GM18505 (cell line): ENCODE results near the gene AFF3.

Experiments
- ATAC-seq: cut with Tn5 transposase; IDR thresholded peaks from one replicate; pipeline ENCODE4 v1.9.1; 2021; ENCODE audit not compliant: unreplicated experiment
- POLR2A ChIP-seq: IDR thresholded peaks from 4 replicates; pipeline ENCODE4 v1.6.1; 2011; ENCODE audit warnings: borderline replicate concordance; ENCODE audit not compliant: insufficient read depth, insufficient read length; ENCODE audit errors: extremely low read depth

The AFF3 gene

DNA sequence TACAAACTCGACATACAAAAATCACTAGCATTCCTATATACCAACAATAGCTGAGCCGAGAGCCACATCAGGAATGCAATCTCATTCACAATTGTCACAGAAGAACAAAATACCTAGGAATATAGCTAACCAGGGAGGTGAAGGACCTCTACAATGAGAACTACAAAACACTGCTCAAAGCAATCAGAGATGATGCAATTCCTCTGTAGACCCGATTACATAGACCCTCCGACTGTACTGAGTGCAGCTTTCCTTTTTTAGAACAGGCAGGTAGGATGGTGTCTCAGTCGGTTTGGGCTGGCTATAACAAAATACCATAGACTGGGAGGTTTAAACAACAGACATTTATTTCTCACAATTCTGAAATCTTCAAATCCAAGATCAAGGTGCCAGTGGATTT lies 513.1 kb downstream of the AFF3 start:
- no peak for ATAC-seq
- no peak for TF ChIP-seq POLR2A

DNA sequence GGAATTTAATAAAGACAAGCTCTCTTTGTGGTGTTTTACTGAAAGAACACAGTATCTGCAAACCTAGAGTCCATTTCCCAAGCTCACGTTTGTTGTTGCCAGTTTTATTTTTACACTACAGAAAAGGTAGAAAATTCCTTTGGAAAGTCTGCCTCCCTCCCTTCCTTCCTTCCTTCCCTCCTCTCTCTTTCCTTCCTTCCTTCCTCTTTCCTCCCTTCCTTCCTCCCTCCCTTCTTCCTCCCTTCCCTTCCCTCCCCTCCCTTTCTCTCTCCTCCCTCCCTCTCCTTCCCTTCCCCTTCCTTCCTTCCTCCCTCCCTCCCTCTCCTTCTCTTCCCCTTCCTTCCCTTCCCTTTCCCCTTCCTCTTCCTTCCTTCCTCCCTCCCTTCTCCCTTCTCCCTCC lies 516.2 kb downstream of the AFF3 start:
- no peak for TF ChIP-seq POLR2A

DNA sequence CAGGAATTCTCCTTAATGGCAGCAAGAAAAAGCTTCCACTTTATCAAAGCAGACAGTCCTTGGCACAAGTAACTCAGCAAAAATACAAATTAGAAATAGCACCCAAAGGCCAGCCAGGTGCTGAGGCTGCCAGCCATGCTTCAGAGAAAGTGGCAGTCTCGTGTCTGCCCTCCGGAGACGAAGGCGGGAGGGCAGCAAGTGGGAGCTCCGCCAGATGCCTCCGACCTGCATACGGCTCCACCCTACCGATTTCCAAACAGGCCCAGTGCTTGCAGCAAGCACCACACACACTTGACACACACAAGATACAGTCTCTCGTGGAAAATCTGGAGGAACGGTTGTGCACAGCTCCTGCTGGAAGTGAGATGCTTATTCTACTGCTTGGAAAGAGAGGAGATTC lies 517.7 kb downstream of the AFF3 start:
- no peak for TF ChIP-seq POLR2A

More for the DNA sequence above, 516.2 kb downstream of the AFF3 start:
- no peak for ATAC-seq

DNA sequence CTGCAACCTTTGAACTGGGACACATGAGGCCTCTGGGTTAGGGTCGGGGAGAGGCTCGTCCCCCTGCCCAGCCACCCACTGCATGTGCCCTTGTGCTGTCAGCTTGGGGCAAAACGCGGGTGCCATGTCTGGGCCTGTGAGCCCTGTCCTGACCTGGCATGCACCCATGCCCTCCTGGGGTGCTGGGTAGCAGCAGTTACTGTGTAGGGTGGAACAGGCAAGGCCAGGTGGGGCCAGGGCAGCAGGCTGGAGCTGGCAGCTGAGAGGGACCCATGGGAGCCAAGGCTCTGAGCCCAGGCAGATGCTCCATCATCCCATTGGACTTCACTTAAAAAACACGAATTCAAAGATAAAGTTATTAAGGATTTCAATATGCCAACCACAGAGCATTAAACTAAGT lies 518.8 kb downstream of the AFF3 start:
- no peak for ATAC-seq

More for the DNA sequence above, 517.7 kb downstream of the AFF3 start:
- ATAC-seq = no peak

GRCh38 chr2:99623035-99623434 lies 519.4 kb downstream of the AFF3 start:
- ATAC-seq = no peak
- no peak for TF ChIP-seq POLR2A

More for the DNA sequence above, 518.8 kb downstream of the AFF3 start:
- no peak for TF ChIP-seq POLR2A

- ATAC-seq = no peak
- no peak for TF ChIP-seq POLR2A
These were observed 519.9 kb downstream of the AFF3 start for GRCh38 chr2:99622534-99622933.

- ATAC-seq = no peak
These were observed 520.6 kb downstream of the AFF3 start for GRCh38 chr2:99621774-99622173.

GRCh38 chr2:99621106-99621505 lies 521.3 kb downstream of the AFF3 start:
- no peak for ATAC-seq
- TF ChIP-seq POLR2A = no peak

More at GRCh38 chr2:99621774-99622173, 520.6 kb downstream of the AFF3 start:
- no peak for TF ChIP-seq POLR2A

GRCh38 chr2:99619151-99619550 lies 523.2 kb downstream of the AFF3 start:
- no peak for ATAC-seq
- TF ChIP-seq POLR2A = no peak

- no peak for ATAC-seq
- no peak for TF ChIP-seq POLR2A
These were observed 523.8 kb downstream of the AFF3 start for GRCh38 chr2:99618579-99619097.

- no peak for TF ChIP-seq POLR2A
- ATAC-seq = no peak
These were observed 524.6 kb downstream of the AFF3 start for GRCh38 chr2:99617811-99618210.

DNA sequence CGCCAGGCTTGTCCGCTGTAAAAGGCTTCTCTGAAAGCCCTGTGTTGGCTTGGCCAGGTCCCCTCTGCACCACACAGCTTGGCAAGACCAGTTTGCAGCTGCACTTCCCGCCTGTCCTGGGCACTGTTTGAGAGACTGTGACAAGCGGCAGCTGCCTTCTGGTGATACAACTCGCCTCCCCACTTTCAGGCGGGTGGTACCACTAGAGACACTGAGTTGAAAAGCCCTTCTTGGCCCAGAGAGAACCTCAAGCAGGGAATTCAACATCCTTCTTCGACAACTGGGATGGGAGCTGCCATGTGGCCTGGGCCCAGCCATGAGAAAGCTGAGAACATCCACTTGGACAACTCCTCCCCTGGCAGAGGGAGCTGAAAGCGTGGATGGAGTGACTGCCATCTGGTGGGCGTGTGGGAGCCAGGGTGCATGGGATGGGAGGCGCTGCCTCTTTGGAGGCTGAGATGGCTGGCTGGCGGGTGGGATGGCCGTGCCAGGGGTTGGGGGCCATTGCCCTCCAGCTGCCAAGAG lies 527.1 kb downstream of the AFF3 start:
- no peak for ATAC-seq
- TF ChIP-seq POLR2A = no peak

GRCh38 chr2:99613980-99614379 lies 528.4 kb downstream of the AFF3 start:
- ATAC-seq = no peak
- no peak for TF ChIP-seq POLR2A

GRCh38 chr2:99611786-99612185 lies 530.6 kb downstream of the AFF3 start:
- no peak for ATAC-seq
- no peak for TF ChIP-seq POLR2A

DNA sequence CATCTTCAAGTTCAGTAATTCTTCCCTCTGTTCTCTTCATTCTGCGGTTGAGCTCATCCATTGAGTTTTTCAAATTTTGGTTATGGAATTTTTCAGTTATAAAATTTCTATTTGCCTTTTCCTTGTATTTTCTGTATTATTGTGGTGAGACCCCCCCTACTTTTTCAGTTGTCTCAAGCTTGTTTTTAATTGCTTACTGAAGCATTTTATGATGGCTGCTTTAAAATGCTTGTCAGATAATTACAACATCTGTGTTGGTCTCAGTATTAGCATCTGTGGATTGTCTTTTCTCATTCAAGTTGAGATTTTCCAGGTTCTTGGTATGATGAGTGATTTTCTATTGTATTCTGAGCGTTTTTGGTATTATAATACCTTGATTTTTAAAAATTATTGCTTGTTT lies 531.4 kb downstream of the AFF3 start:
- no peak for ATAC-seq
- no peak for TF ChIP-seq POLR2A
